Measurements from ENCODE around the gene LRP2.
"Not testable (repeated sequence)": the region's sequence is repeated elsewhere in the genome, so short reads cannot be mapped to it uniquely, and the experiment has no call there.

LRP2 gene

DNA sequence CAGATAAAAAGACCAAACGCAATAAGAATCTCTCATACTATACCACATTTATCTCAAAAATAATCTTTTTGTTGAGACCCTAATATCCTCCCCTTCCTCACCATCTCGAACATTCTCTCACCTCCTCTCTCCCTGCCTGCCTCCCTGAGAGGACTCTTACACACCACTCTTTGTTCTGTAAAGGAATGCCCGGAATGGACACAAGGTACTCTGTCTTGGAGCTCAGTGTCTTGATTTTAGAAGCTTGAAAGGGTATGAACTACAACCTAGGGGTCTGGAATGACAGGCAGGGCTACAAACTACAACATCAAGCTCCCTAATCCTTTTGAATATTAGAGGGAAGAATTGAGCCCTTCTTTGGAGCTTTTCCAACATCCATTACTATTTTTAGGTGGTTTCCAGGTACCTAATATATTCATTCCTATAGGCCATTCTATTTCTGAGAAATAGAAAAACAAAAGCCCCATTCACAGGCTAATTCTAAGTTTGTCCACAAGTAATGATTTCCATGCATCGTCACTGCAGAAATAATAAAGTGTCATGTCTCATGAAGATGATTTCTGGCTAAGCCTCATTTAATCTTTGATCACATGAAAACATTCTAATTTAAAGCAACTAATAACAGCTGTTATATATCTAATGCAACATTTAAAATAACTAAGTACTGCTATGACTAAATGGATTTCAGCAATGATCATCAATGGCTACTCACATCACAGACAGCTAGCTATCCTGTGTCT lies 60.6 kb downstream of the LRP2 start:
- DNase-seq (ENCODE audit: low read depth in 2 of 2): no peak

DNA sequence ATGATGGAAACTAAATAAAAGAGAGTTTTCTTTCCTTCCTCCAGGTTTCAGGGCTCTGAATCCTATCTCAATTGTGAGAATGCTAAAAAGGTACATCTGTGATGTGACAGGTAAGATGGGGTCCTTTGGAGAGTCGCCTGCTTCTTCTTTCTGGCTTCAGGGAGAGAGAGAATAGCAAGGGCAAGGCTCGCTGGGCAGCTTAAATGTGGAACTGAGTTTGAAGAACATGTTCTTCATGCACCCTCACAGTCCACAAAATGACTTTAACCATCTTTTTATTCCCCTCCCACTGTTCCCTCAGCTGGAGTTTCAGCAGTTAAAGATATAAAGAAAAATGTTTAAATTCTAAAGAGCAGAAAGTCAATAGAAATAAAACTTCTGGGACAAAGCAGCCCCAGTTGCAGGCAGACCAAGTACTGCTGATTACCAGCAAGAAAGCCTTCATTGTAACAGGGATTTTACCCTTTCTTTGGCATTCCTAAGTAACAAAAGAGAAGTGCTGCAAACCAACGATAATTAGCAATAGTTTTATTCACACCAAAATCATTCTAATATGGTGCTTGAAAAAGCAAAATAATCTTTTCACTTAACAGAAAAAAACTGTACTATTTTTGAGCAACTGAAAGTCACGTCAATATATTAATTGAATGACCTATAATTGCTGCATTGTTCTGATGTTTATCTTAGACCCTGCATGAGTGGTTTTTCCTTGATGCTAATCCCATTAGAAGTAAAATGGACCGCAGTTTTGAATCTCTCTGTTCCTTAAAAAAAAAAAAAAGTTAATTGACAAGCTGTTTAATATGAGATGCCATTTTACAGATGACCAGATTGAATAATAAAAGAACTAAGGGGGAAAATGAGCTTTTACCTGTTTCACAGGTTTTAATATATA lies 61.5 kb downstream of the LRP2 start:
- DNase-seq (ENCODE audit: low read depth in 2 of 2): no peak

DNA sequence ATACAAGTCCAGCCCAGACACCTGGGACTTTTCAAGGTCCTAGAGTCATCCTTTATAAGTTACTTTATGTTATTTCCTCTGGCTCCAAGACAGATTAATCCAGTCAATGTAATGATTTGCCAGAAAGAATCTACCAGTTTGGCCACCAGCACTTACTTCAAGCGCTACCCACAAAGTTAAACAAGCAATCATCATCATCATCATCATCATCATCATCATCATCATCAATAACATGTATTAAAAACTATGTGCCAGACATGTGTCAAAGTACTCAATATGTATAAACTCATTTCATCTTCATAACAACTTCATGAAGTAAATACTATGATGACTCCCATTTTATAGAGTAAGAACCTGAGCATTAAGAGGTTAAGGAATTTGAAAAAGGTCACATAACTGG lies 64.3 kb downstream of the LRP2 start:
- no peak for DNase-seq (ENCODE audit: low read depth in 2 of 2)

DNA sequence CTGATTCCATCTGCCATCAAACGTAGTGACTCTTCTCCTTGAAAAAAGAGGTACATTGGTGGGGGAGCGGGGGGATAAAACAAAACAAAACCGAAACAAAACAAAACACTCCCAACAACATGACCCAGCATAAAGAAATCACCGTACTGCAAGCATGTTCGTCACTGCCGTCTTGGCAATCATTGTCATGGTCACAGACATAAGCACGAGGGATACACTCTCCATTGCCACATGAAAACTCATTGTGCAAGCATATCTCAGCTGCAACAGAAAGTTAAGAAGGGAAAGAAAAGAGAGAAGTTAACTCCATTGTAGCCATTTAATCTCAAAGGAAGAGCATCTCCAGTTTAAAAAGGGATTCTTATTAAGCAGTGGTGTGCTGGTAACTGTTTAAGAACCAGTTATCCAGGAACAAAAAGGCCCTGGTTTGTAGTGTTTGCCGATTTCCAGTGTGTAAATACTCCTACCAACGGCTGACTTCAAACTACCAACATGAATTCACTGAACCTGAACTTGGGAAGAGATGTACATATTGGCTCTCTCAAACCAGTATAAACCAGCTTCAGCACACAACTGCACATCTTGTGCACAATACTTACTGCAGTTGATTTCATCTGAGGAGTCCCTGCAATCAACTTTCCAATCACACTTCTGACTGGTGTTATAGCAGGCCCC lies 68.2 kb downstream of the LRP2 start:
- no peak for DNase-seq (ENCODE audit: low read depth in 2 of 2)

DNA sequence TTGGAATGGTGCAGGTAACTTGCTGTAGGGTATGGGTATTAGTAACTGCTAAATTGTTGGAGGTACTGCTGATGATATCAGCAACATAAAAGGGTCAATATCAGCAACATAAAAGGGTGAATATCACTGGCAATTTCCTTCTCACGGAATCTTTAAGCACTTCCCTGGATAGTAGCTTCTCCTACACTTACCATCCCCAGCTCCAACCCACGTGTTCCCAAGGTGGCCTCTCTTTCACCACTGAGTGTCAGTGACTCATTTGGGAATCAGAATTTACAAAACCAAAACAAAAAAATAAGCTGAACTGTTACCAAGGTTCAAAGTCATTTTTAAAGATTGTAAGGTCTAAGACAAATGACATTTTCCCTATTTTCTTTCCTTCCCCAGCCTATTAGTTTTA lies 70.8 kb downstream of the LRP2 start:
- DNase-seq (ENCODE audit: low read depth in 2 of 2): no peak

DNA sequence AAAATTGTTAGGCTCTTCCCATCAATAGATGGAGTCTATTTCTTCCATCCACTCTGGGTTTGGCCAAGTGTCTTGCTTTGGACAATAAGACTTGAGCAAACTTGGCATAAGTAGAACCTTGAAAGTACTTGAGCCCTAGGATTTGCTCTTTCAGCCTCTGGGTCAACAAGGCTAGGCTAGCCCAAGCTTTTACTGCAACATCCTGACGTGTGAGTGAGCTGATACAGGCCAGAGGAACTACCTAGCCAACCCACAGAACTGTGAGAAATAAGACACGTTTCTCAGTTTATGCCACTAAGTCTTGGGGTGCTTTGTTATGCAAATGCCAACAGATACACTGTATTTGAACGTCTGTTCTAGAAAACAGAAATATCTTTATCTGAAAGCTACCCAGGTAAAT lies 71.9 kb downstream of the LRP2 start:
- DNase-seq (ENCODE audit: low read depth in 2 of 2): no peak

DNA sequence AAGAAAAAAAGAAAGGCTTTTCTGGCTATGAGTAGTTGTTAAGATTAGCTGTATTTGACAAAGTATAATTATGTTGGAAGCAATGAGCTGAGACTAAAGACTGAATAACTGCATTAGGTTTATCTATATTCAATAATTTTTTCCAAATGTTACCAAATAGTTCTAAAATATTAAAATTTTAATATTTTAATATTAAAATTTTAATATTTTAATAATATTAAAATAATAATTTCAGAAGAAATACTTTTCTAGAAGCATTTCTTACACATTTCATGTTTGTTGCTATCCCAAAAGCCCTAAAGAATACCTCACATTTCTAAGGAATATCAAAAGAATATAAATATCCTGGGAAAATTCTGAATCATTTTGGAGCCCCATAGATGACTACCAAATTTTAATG lies 74.7 kb downstream of the LRP2 start:
- no peak for DNase-seq (ENCODE audit: low read depth in 2 of 2)

DNA sequence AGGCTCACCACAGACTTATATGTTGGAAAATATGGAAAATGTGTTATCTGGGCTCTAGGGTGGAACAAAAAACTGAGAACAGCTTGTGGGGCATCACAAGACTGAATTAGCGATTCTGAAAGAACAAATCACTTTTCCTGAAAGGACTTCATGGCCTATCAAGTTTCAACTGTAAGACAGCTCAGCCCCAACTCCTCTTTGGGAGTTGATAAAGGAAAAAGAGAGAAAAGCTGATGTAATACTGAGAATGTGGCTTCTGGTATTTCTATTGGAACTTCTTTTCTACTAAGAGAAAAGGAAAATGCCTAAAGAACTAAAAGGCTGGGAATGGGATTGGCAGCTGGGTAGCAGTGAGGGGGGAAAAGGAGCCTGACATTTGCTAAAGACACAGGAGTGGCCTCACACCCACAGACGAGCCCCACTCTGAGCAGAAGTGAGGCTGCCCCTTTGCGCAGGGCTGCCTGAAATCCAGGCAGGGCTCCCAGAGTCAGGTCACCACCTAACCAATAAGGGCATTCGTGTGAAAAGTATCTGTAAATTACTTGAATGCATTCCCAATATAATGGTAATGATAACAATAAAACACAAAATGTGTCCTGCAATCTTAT lies 75.6 kb downstream of the LRP2 start:
- DNase-seq (ENCODE audit: low read depth in 2 of 2): no peak

DNA sequence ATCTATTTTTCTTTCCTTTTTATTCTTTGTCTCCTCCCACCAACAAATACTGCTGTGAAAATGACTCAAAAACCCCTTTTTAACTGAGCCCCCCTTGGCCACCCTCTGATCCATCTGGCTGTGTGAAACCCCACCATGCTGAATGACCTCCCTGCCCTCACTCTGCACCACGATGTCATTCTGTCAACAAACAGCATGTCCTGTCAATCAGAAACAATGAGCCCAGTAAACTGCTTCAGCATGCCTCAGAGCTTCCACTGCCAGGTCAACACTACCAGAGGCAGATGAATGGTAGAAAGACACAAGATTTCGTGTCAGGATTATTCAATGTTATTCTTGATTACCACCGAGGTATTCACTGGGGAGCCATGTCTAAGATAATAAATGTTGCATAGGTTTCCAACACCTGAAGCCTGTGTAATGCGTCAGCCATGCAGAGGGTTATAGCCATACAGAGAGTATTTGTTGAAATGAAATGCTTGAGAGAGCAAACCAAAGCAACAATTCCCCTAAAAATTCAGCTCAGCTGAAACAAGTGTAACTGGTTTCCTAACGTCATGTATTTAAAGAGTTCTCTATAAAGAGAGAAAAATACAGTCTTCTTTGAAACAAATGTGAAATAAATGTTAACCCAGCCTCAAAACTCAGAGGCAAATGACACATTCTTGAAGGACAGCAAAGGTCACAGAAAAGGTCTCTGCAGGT lies 76.7 kb downstream of the LRP2 start:
- no peak for DNase-seq (ENCODE audit: low read depth in 2 of 2)

DNA sequence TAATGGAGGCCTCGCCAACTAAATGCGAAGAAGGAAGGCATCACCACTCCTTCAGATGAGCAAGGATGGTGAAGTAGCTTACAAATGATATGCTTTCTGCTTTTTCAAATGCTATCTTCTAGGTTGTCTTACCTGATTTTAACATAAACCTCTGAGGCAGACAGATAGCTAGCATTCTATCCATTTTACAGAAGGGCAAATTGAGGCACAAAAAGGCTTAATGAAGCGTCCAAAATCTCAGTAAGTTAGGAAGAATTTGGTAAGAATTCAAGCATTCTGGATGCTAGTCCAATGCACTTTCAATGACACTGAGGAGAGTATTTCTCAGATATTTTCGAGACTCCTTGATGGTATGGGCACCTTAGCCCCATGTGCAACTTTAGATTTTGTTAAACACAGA lies 81.8 kb downstream of the LRP2 start:
- no peak for DNase-seq (ENCODE audit: low read depth in 2 of 2)

DNA sequence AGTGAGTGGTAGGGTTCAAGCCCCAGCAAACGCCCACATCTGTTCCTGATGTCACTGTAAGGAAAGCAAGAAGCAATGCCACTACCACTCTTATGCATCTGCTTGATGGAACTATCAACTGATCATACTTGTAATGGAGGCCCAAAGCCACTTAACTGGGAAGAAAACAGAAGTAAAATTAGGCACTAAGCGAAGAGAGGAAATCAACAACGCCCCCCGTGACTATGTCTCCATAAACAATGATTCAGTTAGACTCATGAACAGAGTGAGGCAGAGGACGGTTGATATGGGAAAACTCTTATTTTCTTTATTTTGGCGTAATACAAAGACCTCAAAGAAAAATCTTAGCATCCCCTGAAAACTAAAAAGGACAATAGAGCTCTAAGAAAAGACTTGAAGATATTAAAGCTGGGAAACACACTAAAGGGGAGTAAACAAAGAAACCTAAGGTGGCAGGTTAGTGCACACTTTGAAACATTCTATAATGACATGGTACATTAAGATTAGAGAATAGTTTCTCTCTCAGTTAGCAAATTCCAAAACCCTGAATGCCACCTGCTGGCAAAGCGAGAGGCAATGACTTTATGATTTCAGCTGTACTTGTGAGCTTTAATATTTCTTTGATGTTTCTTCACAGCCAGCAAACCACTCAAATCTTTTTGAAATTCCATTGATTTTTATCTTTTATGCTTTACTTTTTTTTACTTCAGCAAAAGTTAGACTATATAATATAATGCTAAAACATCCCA lies 86.5 kb downstream of the LRP2 start:
- no peak for DNase-seq (ENCODE audit: low read depth in 2 of 2)

DNA sequence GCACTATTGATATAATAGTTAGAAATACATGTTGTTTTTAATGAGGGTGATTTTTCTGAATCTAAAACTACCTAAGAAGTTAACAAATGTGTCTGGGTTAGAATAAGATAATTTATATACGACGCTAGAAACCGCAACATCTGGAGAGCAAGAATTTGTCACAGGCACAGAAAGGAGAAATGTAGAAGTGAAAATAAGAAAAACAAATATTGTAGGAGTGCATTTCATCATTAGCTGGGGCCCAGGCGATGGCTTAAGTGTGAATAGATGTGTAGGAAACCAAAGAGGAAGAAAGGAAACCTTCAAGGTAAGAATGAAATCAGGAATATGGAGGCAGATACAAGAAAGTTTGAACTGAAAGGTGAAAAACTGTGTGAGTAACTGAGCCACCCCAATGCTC lies 90.3 kb downstream of the LRP2 start:
- no peak for DNase-seq (ENCODE audit: low read depth in 2 of 2)

DNA sequence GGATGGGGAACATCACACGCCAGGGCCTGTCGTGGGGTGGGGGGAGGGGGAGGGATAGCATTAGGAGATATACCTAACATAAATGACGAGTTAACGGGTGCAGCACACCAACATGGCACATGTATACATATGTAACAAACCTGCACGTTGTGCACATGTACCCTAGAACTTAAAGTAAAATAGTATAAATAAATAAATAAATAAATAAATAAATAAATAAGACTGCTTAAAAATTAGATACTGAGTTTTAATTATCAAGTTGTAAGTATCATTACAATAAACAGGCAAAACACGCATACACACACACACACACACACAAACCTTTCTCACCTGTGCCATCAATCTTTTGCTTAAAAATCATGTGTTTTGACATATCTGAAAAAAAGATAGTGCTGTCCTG lies 91.8 kb downstream of the LRP2 start:
- DNase-seq (ENCODE audit: low read depth in 2 of 2): not testable (repeated sequence)

DNA sequence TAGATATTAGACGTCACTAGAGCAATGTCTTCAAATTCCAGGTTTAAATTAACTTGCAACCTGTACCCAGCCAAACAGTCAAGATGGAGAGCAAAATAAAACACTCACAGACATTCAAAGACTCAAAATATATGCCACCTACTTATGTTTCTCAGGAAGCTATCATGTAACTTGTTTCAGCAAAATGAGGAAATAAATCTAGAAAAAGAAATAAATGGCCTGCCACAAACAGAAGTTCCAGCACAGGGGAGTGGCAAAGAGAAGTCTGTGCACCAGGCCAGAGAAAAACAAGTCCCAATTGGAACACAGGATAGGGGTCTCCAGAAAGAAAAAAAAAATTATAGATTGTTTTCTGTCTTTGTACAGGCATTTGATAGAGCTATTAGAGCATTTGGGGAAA lies 96.7 kb downstream of the LRP2 start:
- no peak for DNase-seq (ENCODE audit: low read depth in 2 of 2)

DNA sequence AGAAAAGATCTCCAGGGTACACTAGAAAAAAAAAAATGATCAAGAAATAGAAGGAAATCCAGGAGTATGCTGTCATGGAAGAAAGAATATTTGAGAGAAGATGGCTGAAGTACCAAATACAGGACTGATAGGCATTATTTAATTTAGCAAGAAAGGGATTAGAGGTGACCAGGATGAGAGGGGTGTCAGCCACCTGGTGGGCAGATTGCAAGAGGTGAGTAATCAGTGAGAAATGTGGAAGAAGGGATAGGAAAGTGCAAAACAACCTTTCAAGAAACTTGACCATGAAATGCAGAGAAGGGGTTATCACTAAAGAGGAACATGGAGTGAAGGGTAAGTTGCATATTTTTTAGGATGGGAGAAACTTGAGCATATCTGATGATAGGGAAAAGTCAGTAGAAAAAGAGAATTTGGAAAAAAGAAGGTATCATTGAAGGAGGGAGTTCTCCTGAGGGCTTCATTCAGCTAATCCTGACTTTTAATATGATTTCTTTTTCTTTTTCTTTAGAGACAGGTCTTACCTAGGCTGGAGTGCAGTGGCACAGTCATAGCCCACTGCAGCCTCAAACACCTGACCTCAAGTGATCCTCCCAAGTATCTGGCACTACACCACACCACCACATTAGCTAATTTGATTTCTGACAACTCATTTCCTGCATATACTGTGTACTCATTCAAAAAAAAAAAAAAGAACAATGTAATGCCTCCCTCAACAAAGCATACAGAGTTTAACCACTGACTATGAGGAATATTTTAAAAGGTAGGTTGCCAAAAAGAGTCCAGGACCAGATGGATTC lies 101.3 kb downstream of the LRP2 start:
- no peak for DNase-seq (ENCODE audit: low read depth in 2 of 2)

DNA sequence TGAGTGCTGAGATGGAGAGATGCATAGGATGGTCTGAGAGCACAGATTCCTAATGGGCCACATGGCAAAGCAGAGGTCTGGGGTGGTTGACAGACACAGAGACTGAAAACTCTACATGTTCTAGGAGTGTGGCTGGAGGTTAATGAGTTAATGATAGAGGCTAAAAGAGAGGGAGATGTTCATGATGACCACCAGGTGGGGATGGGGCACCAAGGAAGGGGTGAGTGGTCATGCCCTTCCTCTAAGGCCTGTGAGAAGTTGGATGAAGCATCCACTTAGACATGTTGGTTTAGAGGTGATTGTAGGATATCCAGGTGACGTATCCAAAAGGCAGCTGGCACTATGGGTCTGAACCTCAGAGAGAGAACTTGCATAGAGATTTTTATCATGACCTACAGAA lies 102.1 kb downstream of the LRP2 start:
- no peak for DNase-seq (ENCODE audit: low read depth in 2 of 2)

DNA sequence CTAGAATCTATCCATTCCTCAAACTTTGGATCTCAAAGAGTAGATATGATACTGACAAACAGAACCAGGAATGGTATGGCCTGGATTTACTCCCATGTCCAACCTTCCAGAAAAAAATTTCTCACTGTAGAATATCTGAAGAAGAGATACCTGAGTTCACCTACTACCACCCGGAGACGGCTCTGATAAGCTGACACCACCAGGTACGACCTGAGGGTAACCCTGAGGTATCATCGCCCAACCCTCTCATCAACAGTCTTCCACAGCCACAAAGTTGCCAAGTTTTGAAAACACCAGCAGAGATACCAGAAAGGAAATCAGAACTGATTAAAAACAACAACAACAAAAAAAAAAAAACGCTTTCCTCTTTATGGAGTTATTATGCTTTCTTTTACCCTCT lies 102.9 kb downstream of the LRP2 start:
- DNase-seq (ENCODE audit: low read depth in 2 of 2): no peak

DNA sequence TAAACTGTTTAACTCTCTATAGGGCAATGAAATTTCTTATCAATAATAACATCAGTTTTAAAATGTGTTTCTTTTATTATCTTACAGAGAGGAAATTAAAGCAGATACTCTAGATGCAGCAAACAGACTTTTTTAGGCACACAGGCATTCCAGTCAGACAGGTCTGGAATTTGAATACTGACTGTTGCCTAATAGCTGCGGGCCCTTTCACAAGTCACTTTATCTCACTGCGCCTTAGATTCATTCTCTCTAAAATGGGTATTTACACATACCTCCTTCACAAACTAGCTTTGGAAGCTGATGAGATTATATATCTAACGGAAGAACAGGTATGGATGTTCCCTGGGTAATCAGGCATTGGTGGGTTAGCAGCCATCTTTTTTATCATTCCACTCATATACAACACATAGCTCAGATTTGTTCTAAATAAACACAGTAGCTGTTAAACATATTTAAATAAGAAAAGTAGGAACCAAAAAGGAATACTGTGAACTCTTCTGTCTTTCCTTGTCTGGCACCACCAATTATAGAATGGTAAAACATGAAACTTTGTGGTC lies 104.2 kb downstream of the LRP2 start:
- DNase-seq (ENCODE audit: low read depth in 2 of 2): no peak

DNA sequence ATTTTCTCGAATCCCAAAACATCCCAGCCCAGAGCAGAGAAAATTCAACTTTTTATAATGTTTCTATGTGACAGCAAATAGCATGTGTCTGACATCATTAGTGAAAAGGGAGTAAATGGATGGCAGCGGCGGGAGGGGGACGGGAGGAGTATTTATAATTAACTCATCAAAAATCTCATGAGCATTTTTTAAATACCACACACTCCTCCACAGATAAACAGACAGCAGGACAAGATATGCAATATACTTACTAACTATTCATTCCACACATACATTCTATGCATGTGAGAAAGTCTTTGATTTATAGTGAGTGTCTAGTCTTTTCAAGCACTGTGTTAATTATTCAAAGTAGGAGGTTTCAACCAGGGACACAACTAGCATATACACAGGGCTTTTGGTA lies 107.6 kb downstream of the LRP2 start:
- DNase-seq (ENCODE audit: low read depth in 2 of 2): no peak

DNA sequence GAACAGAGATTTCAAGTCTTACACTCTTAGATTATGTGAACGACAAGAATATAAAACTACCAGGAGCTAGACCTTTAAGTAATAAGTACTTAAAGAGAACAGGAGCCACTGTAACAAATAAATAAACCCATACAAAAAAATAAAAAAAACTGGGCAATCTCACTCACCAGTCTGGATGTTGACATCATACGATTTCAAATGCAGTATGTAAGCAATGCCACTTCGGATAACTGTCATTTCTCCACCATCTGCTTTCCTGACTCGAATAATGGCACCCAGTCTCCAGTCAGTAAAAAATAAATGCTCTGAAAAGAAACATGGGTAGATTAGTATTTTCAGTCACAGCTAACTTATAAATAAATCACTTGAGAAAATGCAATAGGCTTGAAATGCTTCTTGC lies 115.1 kb downstream of the LRP2 start:
- no peak for DNase-seq (ENCODE audit: low read depth in 2 of 2)

Measured in activated CD8-positive, alpha-beta memory T cell treated with anti-CD3 and anti-CD28 coated beads for 4 hours (primary cell).